Glutamatergic neuron (in vitro differentiated cells): ENCODE results near the gene SNX21. TPM values are rescaled to one million over a fixed set of nuclear protein-coding genes. Genes with fewer than 3 reads are reported as not detected.
A peak's percentile ranks its signal among the peaks of the same experiment; 100 is the strongest.

ENCODE experiments used
- DNase-seq: peaks from one replicate; pipeline ENCODE4 v3.0.0; 2022
- H3K27ac Mint-ChIP-seq: one replicate; pipeline ENCODE4 v1.8.0; 2020; ENCODE audit warnings: mild to moderate bottlenecking, mixed read lengths, inconsistent platforms; ENCODE audit not compliant: unreplicated experiment
- H3K27me3 Mint-ChIP-seq: one replicate; pipeline ENCODE4 v1.8.0; 2020; ENCODE audit warnings: mild to moderate bottlenecking, moderate library complexity, mixed read lengths, inconsistent platforms; ENCODE audit not compliant: unreplicated experiment
- H3K36me3 Mint-ChIP-seq: one replicate; pipeline ENCODE4 v1.8.0; 2020; ENCODE audit warnings: mild to moderate bottlenecking, mixed read lengths, inconsistent platforms; ENCODE audit not compliant: unreplicated experiment
- H3K4me1 Mint-ChIP-seq: one replicate; pipeline ENCODE4 v1.8.0; 2020; ENCODE audit warnings: mild to moderate bottlenecking, low read depth, mixed read lengths, inconsistent platforms; ENCODE audit not compliant: unreplicated experiment
- H3K4me3 Mint-ChIP-seq: one replicate; pipeline ENCODE4 v1.8.0; 2020; ENCODE audit warnings: mild to moderate bottlenecking, mixed read lengths, inconsistent platforms; ENCODE audit not compliant: unreplicated experiment
- H3K9me3 Mint-ChIP-seq: one replicate; pipeline ENCODE4 v1.8.0; 2020; ENCODE audit warnings: mild to moderate bottlenecking, moderate library complexity, mixed read lengths, inconsistent platforms; ENCODE audit not compliant: unreplicated experiment
- CTCF ChIP-seq: fragments of 200-600 bp; sonication (generic); IDR thresholded peaks from one replicate; pipeline ENCODE4 v1.5.0; 2021; ENCODE audit not compliant: partially characterized antibody, unreplicated experiment
- total RNA-seq: library from RNA; stranded (reverse); fragmentation: NEBNext Ultra II Directional; extraction: Animal tissue kit (Norgen Biotek cat#: 25700); gene quantifications from one replicate; pipeline ENCODE4 v1.2.1, GENCODE V29; 2021; ENCODE audit not compliant: unreplicated experiment

Gene SNX21
- total RNA-seq, 1 donor from 2014 or later = 10.2 TPM

- TF ChIP-seq CTCF = no peak
- no peak for DNase-seq
- Mint-ChIP-seq H3K36me3 (no peaks in the 10 kb centered on the region), H3K4me3 (no peak overlapping the region), H3K4me1 (peaks cover 6% of the 10 kb centered on the region), H3K9me3 (peaks cover 7% of the 10 kb centered on the region), H3K27me3 (peaks cover 6% of the 10 kb centered on the region), H3K27ac (peak overlapping the region; percentile 53)
Measured at GRCh38 chr20:45818239-45818638, 15.4 kb upstream of the SNX21 start.

- H3K27me3 Mint-ChIP-seq = peaks cover 9% of the 10 kb centered on the region
- peaks cover 5% of the 10 kb centered on the region for H3K9me3 Mint-ChIP-seq
- no peak overlapping the region for H3K4me3 Mint-ChIP-seq
- H3K27ac Mint-ChIP-seq = no peak overlapping the region
- H3K4me1 Mint-ChIP-seq = peaks cover 3% of the 10 kb centered on the region
- TF ChIP-seq CTCF = no peak
- H3K36me3 Mint-ChIP-seq = no peaks in the 10 kb centered on the region
- no peak for DNase-seq
Measured at GRCh38 chr20:45819466-45819865, 14.1 kb upstream of the SNX21 start.

GRCh38 chr20:45821947-45822346 lies 11.7 kb upstream of the SNX21 start:
- Mint-ChIP-seq H3K27ac (no peak overlapping the region), H3K9me3 (peaks cover 3% of the 10 kb centered on the region), H3K27me3 (peaks cover 9% of the 10 kb centered on the region), H3K4me1 (no peaks in the 10 kb centered on the region), H3K4me3 (no peak overlapping the region), H3K36me3 (no peaks in the 10 kb centered on the region)
- no peak for DNase-seq
- TF ChIP-seq CTCF = no peak

GRCh38 chr20:45822857-45823256 lies 10.7 kb upstream of the SNX21 start:
- DNase-seq = peak; percentile 50
- H3K36me3 Mint-ChIP-seq = no peaks in the 10 kb centered on the region
- H3K9me3 Mint-ChIP-seq = peaks cover 3% of the 10 kb centered on the region
- no peak overlapping the region for H3K4me3 Mint-ChIP-seq
- peaks cover 9% of the 10 kb centered on the region for H3K27me3 Mint-ChIP-seq
- H3K27ac Mint-ChIP-seq = no peak overlapping the region
- TF ChIP-seq CTCF = no peak
- H3K4me1 Mint-ChIP-seq = no peaks in the 10 kb centered on the region

GRCh38 chr20:45823949-45824835 lies 9.4 kb upstream of the SNX21 start:
- Mint-ChIP-seq H3K9me3 (peaks cover 3% of the 10 kb centered on the region), H3K27ac (no peak overlapping the region), H3K36me3 (no peaks in the 10 kb centered on the region), H3K27me3 (peaks cover 9% of the 10 kb centered on the region), H3K4me1 (no peaks in the 10 kb centered on the region), H3K4me3 (peak overlapping the region; percentile 49)
- peak; percentile 45 for DNase-seq
- no peak for TF ChIP-seq CTCF
